HG03378 (cell line): ENCODE results near the gene PHLDB1.

Experiments used
- ATAC-seq: cut with Tn5 transposase; IDR thresholded peaks from one replicate; pipeline ENCODE4 v1.9.1; 2021; ENCODE audit warnings: mild to moderate bottlenecking, moderate library complexity; ENCODE audit not compliant: unreplicated experiment

The PHLDB1 gene

DNA sequence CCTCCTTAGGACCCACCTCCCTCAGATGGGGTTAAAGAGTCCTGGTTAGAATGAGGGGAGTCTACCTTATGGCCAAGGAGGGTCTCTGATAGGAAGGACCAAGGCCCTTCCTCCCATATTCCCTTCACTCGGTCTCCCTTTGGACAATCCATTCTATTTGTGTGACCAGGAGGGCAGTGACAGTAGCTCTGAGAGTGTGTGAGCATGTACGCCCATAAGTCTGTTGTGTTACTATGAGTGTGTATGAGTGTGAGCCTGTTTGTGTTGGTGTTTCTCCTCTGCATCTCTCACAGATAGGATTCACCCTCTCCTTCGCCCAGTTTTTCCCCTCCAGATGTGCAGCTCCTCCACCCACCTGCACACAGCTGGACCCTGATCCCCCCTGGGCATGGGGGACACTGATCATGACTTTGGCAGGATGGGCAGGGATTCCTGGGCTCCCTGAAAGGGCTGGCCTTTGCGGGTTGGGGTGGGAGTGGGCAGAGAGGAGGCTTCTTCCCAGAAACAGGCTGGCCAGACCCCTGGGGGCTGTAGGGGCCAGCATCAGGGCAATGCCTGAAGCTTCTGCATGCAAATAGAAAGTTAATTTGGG, 14.5 kb downstream of the PHLDB1 start:
- no peak for ATAC-seq

DNA sequence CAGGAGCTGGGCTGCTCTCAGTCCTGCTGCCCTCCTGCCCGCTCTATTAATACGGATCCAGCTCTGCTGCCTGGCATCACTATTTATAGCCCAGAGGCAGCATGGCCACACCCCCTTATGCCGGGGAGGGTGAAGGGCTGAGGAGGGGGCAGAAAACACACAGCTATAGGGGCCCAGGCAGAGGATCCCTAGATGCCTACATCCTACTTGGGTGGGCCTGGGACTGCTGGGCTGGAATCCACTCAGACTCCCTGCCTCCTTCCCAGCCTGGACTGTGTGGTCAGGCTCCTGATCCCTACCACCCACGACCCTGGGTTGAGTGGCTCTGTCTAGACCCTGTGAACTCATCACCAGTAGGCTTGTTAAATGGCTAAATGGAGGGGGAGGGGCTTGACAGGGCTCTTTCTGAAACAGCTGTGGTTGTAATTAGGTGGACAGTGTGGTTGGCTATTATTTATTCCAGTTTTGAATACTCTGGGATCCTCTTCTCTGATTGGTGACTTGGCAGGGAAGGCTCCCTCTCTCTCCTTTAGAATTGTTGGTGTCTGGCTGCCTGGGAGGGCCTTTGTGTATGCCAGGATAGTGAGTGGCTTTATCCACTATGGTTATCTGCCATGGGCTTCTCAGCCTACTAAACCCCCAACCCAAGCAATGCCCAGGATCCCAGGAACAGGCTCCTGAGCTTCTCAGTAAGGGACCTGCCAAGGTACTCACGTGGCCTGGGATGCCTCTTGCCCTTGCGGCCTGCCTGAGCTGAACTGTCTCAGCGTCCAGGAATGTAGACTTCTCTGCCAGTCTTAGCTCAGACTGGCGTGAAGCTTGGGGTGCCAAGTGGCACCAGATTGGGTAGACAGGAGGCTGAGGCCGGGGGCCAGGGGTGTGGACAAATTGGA, 15.2 kb downstream of the PHLDB1 start:
- ATAC-seq, result no peak

DNA sequence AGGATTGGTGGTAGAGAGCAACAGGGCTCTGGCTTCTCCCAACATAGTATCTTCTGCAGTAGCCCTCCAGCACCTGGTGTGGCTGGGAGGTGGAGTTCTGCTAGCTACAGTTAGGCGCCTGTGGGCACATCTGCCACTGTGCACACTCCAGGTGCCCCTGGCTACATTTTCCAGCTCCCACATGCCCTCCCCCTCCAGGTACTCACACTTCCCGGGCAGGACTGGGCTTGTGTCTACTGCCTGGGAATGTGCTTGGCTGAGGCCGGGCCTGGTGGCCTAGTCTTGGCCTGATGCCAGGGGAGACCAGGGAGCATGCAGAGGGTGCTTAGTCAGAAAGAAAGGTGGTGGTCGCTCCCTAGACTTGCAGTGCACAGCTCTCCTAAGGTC, 15.8 kb downstream of the PHLDB1 start:
- ATAC-seq, result no peak

DNA sequence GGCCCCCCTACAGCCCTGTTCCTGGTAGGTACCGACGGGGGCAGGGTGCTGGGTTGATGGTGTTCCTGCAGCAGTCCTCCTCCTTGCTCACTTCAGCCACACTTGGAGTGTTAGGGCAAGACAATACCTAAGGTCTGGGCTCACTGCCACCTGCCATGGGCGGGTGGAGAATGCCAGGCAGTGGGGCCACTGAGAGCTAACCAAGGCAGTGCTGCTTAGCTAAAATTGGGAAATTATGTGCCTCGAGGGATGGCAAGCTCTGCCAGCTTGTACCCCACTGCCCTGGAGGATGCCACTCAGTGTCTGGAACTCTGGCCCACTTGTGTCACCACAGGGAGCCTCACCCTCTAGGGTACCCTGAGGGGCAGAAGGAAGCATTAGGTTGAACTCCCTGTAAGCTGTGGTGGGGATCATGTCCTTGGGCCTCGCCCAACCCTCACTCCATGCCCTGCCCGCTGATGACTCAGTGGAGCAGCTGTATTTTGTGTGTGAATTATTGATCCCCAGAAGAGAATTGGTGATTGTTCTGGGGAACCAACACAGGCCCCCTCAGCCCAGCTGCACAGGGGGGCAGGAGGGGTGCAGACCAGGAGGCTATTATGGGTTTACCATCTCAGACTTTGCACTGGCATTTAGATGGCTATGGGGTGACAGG, 17.7 kb downstream of the PHLDB1 start:
- no peak for ATAC-seq

DNA sequence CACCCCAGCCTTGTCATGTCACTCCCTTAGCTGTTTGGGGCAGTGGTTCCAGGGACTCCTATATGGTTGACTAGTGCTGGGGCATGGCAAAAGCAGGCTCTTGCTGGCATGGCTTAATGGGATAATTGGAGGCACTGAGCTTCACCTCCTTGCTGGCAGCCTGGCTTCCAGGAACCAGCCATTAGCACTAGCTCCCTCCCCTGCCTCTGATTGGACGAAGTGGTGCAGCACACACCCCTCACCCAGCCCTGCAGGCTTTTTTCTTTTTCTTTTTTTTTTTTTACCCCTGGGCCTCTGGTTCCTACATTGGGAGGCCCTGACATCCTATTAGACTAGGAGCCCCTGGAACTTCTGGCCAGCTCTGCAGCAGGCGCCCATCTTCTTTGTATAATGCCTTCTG, 18.6 kb downstream of the PHLDB1 start:
- no peak for ATAC-seq

DNA sequence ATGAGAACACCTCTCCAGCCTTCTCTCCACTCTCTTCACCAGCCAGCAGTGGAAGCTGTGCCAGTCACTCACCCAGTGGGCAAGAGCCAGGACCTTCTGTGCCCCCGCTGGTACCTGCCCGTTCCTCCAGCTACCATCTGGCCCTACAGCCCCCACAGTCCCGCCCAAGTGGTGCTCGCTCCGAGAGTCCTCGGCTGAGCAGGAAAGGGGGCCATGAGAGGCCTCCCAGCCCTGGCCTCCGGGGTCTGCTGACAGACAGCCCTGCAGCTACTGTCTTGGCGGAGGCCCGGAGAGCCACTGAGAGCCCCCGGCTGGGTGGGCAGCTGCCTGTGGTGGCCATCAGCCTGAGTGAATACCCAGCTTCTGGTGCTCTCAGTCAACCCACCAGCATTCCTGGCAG, 20.2 kb downstream of the PHLDB1 start:
- ATAC-seq, result no peak

DNA sequence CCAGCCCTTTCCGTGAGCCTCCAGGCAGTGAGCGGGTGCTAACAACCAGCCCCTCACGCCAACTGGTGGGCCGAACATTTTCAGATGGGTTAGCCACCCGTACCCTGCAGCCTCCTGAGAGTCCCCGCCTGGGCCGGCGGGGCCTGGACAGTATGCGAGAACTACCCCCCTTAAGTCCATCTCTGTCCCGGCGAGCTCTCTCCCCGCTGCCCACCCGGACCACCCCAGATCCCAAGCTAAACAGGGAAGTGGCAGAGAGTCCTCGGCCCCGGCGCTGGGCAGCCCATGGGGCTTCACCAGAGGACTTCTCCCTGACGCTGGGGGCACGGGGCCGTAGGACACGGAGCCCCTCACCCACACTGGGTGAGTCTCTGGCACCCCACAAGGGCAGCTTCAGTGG, 20.6 kb downstream of the PHLDB1 start:
- ATAC-seq, result no peak

DNA sequence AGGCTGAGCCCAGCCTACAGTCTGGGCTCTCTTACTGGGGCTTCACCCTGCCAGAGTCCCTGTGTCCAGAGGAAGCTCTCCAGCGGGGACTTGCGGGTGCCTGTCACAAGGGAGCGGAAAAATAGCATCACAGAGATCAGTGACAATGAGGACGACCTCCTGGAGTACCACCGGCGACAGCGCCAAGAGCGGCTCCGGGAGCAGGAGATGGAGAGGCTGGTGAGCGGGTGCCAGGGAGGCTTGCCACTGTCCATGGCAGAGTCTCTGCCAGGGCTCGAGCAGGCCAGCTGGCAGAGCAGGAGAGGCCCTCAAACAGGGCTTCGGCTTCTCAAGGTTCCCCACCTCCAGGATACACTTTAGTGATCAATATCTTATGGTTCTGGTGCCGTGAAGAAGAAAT, 21.0 kb downstream of the PHLDB1 start:
- no peak for ATAC-seq

DNA sequence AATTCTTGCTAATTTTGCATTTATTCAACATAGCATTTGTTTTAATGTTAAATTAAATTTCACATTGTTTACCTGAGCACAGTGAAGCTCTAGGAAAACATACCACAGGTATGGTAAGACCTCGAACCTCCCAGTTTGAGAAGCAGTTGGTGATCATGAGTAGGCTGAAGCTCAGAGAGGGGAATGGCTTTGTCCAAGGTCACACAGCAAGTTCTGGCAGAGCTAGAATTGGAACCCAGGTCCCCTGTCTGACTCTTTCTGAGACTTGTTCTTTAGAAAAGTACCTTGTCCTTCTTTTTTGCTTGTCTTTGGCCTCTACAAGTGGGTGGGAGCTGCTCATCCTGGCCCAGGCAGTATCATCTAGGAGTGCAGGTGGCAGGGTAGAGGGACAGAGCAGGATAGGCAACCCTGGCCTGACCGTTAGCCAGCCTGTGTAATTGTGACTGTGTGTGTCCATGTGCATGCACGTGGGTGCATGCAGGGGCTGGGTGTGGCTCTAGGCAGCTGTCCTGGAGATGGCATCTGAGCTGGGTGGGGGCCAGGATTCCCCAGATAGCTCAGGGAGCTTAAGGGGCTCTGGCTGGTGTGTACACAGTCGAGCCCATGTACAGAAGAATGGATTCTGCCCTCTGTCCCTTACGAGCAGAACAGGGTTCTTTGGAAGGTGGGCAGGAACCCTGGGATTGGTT, 21.6 kb downstream of the PHLDB1 start:
- ATAC-seq, result no peak

DNA sequence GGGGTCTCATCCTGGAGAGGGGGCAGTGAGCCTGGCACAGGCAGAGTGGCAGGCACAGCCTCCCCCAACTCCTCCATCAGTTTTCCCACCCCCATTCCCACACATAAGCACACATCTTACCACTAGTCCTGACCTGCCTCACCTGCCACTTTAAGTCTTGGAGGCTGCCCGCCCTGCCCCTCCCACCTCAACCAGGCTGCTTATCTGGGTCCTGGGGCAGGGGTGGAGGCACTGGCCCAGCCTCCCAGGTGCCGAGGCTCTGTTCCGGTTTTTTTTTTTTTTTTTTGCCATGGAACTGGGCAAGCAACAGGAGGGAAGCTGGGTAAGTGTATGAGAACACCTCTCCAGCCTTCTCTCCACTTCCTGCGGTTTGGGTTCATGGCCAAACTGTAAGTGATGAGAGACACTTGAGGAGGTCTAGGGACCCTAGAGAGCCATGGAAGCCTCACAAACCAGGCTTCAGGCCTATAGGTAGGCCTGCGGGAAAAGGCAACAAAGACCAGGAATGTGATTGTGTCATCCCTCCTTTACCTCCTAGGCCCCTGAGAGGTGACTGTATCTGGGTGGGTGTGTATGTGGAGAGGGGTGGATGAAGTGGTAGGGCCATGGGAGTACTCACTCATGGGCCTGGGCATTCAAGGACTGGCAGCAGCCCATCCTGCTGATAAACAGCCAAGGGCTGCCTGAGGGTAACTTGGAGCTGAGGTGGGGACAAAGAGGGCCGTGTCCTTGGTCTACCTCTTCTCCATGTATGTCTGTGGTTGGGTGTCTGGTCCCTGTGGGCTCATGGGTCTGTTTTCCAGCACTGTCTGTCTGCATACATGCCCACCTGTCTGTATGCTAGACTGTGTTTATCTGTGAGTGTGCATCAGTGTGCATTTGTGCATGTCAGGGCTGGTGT, 22.6 kb downstream of the PHLDB1 start:
- ATAC-seq, result no peak

DNA sequence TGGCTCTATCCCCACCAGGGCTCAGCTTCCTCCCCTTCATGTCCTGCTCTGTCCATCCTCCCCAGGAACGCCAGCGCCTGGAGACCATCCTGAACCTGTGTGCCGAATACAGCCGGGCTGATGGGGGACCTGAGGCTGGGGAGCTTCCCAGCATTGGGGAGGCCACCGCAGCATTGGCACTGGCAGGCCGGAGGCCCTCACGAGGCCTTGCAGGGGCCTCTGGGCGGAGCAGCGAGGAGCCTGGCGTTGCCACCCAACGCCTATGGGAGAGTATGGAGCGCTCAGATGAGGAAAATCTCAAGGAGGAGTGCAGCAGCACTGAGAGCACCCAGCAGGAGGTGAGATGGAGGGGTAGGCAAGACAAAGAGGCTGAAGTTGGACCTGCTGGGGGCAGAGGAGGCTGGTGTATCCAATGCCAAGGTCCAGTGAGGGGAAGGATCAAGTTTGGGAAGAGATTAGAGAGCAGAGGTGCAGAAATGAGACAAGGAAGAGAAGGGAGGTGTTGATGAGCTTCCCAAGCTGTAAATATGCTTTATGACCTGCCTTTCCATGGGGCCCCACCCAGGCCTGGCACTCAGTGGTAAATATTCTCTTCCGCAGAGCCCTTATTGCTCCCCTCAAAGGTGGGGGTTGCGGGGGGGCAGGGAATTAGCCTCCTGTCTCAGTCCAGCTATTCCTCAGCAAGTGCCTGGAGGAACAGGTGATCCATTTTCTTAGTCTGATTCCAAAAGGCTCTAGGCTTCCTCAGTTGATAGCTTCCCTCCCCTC, 23.9 kb downstream of the PHLDB1 start:
- ATAC-seq, result no peak

DNA sequence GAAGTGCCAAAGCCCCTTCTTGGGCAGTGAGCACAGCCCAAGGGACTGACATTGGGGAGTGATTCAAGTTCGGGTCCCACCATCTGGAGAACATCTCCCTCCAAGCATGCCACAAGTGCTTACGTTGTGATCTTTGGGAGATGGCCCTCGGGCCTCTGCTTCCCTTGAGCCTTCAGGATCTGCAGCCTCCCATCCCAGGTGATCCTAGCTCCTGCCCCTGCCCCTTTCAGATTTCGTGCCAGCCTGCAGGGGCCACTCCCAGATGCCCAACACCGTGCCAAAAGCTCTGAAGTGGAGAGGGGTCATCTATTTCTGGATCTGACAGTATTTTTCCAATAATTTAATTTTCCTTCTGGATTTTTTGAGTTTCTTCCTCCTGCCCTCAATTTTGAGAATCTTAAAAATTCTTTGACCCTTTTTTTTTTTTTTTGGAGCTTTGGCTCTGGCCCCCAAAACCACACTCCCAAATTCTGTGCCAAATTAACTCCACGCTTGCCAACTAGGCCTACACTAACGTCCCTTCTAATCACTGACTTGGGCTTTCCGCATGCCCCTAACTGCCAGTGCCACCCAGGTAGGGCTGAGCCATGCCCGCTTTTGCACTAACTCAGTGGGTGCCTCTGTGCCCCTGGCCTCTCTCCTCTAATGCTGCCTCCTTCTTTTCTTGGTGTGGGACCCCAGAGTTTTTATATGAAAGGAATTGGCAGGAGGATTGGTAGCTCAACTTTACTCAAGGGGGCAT, 25.3 kb downstream of the PHLDB1 start:
- no peak for ATAC-seq

DNA sequence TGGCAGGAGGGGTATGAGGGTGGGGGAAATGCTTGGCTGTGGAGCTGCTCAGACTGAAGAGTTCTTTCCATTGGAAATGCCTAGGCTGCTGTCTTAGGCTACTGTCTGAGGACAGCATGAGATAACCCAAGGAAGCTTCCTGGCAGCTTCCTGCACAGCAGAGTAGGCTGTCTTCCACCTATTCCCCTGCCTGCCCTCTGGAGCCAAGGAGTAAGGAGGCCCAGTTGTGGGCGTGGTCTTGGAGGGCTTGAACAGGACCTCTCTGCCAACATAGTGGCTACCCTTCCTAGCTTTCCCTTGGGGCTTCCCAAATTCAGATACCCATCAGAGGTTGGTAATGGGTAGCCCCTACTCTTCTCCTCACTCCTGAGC, 25.9 kb downstream of the PHLDB1 start:
- no peak for ATAC-seq

DNA sequence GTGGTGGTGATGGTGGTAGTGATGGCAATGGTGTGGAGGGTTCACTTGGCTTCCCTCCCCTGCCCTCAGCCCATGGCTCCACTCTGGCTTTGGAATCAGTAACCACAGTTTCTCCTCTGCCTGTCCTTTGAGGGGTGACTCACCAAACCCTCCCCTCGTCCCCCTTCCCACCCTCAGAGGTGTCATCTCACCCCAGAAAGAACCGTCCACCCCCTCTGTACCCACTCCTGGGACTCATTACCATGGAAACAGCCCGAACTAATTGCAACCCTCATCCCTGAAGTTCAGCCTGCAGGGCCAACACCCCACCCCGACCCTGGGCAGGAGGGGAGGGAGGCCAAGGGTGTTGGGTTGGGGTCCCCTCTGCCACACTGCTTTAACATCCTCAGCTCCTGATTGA, 26.6 kb downstream of the PHLDB1 start:
- ATAC-seq, result no peak

DNA sequence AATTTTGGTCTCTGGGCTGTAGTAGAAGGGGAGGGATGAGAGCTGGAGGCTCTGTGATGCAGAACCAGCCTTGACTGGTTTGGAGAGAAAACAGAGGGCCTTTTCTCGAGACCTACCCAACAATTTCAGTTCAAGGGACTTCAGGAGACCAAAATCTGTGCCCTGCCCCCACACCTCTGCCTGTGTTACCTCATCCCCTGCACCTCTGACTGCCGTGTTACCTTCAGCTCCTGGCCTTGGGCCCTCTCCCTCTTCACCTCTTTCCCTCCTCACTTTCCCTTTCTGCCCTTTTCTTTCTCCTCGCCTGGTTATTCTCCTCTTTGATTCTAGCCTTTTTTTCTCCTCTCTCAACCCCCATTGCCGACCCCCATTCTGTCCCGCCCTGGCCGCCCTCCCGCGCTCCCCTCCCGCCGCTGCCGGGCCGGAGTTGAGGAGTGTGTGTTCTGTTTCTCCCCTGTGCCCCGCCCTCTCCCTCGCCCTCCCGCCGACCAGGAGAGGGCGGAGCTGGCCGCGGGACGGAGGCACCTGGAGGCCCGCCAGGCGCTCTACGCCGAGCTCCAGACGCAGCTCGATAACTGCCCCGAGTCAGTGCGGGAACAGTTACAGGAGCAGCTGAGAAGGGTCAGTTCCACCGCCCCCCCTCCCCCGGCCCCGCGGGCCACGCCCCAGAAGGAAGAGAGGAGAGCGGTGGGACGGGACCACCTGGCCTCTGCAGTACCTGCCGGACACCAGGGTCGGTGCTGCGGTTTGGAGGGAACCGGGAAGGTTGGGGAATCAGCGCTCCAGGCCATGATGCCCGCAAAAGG, 27.2 kb downstream of the PHLDB1 start:
- no peak for ATAC-seq

DNA sequence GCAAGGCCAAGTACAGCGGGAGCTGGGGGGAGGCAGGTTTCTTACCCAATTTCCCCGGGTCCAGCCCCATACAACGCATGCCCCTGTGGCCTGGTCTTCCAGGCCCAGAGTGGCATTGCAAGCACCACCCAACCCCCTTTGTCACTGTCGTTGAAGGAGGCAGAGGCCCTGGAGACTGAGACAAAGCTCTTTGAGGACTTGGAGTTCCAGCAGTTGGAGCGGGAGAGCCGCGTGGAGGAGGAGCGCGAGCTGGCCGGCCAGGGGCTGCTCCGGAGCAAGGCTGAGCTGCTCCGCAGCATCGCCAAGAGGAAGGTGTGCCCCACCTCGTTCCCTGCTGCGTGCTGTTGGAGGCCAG, 27.8 kb downstream of the PHLDB1 start:
- no peak for ATAC-seq

DNA sequence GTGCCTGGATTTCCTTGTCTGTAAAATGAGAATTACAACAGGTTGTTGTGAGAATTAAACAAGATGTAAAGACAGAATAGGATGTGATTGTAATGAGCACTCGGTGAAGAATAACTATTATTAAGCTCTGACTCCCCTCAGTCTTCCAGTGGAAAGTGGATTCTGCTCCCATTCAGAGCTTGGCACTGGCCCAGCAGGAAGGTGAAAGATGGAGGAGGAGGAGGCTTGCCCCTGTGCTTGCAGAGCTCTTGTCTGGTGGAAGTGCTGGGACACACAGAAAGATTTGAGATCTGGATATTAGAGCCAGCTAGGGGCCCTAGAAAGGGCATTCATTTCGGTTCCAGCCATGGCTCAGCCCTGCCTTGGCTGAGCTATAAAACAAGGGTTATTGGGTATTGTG, 28.2 kb downstream of the PHLDB1 start:
- no peak for ATAC-seq

DNA sequence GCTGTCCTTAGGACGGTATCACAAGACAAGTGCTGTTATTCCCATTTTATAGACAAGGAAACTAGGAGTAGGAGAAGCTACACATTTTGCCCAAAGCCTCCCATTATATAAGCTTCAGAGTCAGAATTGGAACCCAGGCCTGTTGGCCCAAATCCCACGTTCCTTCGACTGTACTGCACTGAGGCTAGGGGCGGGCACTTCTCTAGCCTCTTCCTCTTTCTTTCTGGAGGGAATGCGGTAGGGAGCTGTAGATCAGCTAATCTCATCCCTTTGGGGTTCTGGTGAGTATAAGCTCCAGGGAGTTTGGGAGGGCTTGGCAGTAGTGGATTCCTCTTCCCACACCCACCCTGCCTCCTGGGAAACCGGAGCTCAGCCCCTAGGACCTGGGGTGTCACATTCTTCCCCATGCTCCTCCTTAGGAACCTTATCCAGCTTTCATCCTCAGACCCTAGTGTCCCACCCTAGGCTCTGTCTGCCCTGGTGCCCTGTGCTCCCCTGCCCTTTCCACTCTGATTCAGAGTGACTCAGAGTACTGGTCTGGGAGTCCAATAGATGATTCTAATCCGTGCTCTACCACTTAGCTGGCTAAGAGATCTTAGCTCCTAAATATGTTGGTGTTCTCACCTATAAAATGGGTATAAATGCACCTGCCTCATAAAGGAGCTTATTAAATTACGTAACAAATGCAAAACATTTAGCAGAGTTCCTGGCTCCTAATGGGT, 29.3 kb downstream of the PHLDB1 start:
- no peak for ATAC-seq
